AG10803 (cell line): ENCODE data around the gene AMFR.

ENCODE experiments used
- DNase-seq: peaks from one replicate; pipeline ENCODE4 v3.0.0; 2010; ENCODE audit warnings: low read depth
- H3K4me3 ChIP-seq: 2 replicates; pipeline ENCODE4 v1.5.1; 2011; ENCODE audit warnings: mild to moderate bottlenecking, low read length, control low read depth
- TF ChIP-seq, protein P1 (sequence below): conservative IDR thresholded peaks from 2 replicates; pipeline ENCODE4 v1.5.1; 2011; ENCODE audit warnings: mild to moderate bottlenecking, low read length, control low read depth, inconsistent platforms

Gene AMFR

DNA sequence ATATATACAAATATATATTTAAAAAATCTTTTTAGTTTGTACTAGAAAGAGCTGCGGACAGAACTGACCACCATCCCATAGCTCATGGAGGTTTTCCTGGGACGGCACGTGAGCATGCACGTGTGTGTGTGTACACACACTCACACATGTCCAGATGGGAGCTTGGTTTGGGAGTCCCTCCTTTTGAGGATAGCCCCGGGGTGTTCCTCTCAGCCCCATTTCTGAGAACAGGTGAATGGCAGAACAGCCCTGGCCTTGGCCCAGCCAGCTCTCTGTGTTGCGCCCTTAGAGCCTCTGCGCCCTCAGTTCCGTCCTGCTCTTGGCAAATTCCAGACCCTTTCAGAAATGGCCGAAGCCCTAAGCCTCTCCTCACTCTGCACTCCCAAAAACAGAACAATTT lies 70.1 kb downstream of the AMFR start:
- TF ChIP-seq, protein P1, sequence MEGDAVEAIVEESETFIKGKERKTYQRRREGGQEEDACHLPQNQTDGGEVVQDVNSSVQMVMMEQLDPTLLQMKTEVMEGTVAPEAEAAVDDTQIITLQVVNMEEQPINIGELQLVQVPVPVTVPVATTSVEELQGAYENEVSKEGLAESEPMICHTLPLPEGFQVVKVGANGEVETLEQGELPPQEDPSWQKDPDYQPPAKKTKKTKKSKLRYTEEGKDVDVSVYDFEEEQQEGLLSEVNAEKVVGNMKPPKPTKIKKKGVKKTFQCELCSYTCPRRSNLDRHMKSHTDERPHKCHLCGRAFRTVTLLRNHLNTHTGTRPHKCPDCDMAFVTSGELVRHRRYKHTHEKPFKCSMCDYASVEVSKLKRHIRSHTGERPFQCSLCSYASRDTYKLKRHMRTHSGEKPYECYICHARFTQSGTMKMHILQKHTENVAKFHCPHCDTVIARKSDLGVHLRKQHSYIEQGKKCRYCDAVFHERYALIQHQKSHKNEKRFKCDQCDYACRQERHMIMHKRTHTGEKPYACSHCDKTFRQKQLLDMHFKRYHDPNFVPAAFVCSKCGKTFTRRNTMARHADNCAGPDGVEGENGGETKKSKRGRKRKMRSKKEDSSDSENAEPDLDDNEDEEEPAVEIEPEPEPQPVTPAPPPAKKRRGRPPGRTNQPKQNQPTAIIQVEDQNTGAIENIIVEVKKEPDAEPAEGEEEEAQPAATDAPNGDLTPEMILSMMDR, result no peak

DNA sequence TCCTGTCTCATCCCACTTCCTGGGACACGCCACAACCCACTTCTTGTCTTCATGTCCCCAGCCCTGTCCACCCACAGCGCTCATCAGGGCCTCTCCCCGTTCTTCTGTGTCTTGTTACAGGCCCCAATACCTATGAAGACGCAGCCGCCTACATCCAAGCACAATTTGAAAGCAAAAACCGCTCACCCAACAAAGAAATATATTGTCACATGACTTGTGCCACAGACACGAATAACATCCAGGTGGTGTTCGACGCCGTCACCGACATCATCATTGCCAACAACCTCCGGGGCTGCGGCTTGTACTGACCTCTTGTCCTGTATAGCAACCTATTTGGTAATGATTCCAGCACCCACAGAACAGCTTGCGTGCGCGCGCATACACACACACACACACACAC lies 70.6 kb downstream of the AMFR start:
- no peak overlapping the region for H3K4me3 ChIP-seq
- TF ChIP-seq, protein P1, result no peak
- DNase-seq, result no peak

More for the DNA sequence above, 70.1 kb downstream of the AMFR start:
- DNase-seq, result no peak
- no peak overlapping the region for H3K4me3 ChIP-seq

DNA sequence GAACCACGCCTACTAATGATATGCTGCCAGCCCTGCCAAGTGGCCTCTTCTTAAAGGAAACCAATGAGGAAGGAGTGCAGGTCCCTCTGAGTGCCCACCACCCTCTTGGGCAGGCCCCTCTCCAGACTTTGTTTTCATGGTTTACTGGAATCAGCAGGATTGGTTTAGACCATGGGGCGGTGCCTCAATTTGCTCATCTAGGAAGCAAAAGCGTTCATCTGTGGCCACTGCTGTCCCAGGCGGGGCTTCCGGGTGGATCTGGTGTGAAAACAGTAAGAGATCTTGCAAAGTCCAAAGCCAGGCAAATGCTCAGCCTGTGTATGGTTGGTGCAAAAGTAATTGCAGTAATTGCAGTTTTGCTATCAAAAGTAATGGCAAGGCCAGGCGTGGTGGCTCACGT lies 71.3 kb downstream of the AMFR start:
- TF ChIP-seq, protein P1, result no peak
- no peak for DNase-seq
- H3K4me3 ChIP-seq, result no peak overlapping the region

DNA sequence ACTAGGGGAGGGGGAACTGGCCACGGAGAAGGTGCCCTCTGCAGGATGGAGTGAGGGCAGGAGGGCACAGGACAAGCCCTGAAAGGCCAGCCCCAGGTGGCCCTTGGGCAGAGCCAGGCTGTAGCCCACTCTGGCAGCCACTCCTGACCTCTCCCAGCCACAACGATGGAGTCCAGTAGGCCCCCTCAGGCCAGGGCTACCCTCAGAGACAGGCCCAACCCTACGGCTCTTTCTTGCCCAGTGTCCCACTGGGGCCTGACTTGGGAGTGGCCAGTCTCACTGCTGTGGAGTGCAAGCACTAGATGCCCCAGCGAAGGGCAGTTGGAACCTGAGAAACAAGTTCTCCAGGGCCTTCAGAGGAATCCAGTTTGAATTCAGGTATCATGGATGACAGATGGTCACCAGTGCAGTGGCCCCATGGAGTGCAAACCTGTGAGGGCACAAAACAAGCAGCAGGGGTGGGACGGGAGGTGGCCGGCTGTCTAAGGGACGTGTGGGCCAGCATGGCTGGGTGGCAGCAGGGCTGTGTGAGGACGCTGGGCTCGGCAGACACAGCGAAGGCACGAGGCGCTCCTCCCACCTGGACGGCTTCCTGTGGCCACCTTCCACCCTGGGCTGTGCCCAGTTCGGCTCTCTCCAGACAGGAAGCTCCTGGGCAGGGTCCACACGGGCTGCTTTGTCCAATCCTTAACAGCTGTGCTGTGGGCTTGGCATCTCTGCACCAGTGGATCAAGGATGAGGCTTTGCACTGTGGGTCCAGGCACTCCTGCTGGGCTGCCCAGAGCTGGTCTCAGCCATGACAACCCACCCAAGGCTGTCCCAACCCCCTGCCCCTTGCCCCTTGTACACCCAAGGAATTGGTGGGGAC lies 72.1 kb downstream of the AMFR start:
- no peak for DNase-seq
- TF ChIP-seq, protein P1, result no peak

DNA sequence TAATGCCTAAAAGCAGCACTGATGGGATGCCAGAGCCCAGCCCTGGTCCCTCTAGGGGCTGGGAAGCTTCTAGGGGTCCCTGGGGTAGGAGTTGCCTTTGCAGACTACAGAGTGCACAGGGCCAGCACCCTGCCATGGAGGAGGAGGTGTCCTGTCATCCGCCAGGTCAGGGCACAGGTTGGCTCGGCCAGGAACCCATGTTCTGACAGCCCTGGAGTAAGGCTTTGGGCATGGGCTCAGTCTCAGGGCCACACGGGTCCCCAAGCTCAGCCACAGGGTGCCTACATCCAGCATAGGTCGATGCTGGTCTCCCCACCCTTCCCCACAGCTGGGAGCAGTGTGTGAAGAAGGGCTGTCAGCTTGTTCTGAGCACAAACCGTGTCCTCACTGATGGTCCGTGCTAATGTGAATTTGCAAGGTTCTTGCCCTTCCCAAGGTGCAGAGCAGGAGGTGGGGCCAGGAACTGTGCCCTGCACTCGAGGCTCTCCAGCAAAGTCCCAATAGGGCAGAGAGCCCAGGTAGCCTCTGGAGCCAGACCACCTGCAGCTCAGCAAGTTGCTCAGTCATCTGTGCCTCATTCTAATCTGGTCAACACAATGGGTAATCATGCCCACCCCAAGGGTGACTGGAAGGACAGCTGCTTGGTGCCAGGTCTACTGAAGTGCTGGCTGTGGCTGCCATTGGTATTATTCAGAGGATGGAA lies 72.8 kb downstream of the AMFR start:
- TF ChIP-seq, protein P1, result no peak
- no peak for DNase-seq
- H3K4me3 ChIP-seq, result no peak overlapping the region

More for the DNA sequence above, 72.1 kb downstream of the AMFR start:
- no peak overlapping the region for H3K4me3 ChIP-seq

DNA sequence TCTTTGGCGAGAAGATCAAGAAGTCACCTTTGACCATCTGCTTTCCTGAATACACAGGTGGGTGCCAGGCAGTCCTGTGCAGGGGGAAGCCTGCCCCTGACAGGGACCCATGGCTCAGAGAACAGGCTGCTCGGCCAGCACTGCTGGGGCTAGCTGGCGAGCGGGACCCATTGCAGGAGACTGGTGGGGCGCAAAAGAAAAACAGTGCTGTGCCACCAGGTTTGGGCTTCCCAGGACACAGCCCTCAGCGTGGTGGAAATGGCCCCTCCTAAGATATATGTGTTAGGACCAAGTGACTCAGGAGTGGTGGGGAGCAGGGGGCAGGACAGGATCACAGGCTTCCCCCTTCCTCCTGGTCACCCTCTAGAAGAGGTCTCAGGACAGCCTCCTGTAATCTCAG lies 73.9 kb downstream of the AMFR start:
- no peak for DNase-seq
- no peak overlapping the region for H3K4me3 ChIP-seq
- TF ChIP-seq, protein P1, result no peak
